PC-3 (cell line): ENCODE measurements around the gene CYP17A1.

Experiments used
- EZH2 ChIP-seq: fragments of 300-600 bp; sonication (generic); IDR thresholded peaks from one replicate; pipeline ENCODE4 v1.6.1; 2017; ENCODE audit warnings: antibody characterized with exemption, mild to moderate bottlenecking, low read length; ENCODE audit not compliant: unreplicated experiment
- EZH2phosphoT487 ChIP-seq: fragments of 300-600 bp; sonication (generic); IDR thresholded peaks from 2 replicates; pipeline ENCODE4 v1.6.1; 2018; ENCODE audit warnings: mild to moderate bottlenecking, antibody characterized with exemption, low read length, borderline replicate concordance
- TF ChIP-seq, protein P1 (sequence below): fragments of 300-600 bp; sonication (generic); conservative IDR thresholded peaks from 2 replicates; pipeline ENCODE4 v1.5.1; 2017; ENCODE audit warnings: antibody characterized with exemption, low read depth, mild to moderate bottlenecking, low read length

GRCh38 chr10:102863660-102864059 is 26.4 kb upstream of the CYP17A1 start:
- TF ChIP-seq, protein P1, sequence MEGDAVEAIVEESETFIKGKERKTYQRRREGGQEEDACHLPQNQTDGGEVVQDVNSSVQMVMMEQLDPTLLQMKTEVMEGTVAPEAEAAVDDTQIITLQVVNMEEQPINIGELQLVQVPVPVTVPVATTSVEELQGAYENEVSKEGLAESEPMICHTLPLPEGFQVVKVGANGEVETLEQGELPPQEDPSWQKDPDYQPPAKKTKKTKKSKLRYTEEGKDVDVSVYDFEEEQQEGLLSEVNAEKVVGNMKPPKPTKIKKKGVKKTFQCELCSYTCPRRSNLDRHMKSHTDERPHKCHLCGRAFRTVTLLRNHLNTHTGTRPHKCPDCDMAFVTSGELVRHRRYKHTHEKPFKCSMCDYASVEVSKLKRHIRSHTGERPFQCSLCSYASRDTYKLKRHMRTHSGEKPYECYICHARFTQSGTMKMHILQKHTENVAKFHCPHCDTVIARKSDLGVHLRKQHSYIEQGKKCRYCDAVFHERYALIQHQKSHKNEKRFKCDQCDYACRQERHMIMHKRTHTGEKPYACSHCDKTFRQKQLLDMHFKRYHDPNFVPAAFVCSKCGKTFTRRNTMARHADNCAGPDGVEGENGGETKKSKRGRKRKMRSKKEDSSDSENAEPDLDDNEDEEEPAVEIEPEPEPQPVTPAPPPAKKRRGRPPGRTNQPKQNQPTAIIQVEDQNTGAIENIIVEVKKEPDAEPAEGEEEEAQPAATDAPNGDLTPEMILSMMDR, result no peak
- TF ChIP-seq EZH2, result no peak
- no peak for TF ChIP-seq EZH2phosphoT487
